ENCODE results near the gene THADA.

- TF ChIP-seq POLR2A (IDR thresholded peaks at IDR 0.05) (no peak), CTCF (IDR thresholded peaks at IDR 0.05) (no peak)
These were observed 253.7 kb downstream of the THADA start for GRCh38 chr2:43341959-43342757.
